Mesenchymal stem cell (in vitro differentiated cells and primary cell): ENCODE measurements around the gene TMEM238.

Experiments
- DNase-seq: peaks from one replicate; pipeline ENCODE4 v3.0.0-alpha.2; 2013
- H2AFZ ChIP-seq: one replicate; pipeline ENCODE4 v1.6.1; 2013; ENCODE audit warnings: low read depth, mild to moderate bottlenecking, control low read depth, inconsistent platforms, low read length, moderate library complexity
- H2AK5ac ChIP-seq: 2 replicates; pipeline ENCODE4 v1.6.1; 2013; ENCODE audit warnings: low read length, moderate library complexity, mild to moderate bottlenecking, inconsistent platforms; ENCODE audit not compliant: severe bottlenecking
- H2BK120ac ChIP-seq: one replicate; pipeline ENCODE4 v1.6.1; 2013; ENCODE audit warnings: low read depth, mild to moderate bottlenecking, inconsistent platforms, low read length, moderate library complexity
- H2BK12ac ChIP-seq, 2 experiments: one replicate each; pipeline ENCODE4 v1.6.1; 2013; ENCODE audit warnings: inconsistent platforms in 2 of 2, low read length in 2 of 2, mild to moderate bottlenecking in 2 of 2, moderate library complexity in 2 of 2, control low read depth in 1 of 2
- H2BK15ac ChIP-seq: one replicate; pipeline ENCODE4 v1.6.1; 2013; ENCODE audit warnings: mild to moderate bottlenecking, low read depth, inconsistent platforms; ENCODE audit not compliant: poor library complexity, severe bottlenecking
- H2BK5ac ChIP-seq: 2 replicates; pipeline ENCODE4 v1.6.1; 2013; ENCODE audit warnings: low read depth, mild to moderate bottlenecking, low read length, control low read depth, inconsistent platforms; ENCODE audit not compliant: poor library complexity, severe bottlenecking
- H3K14ac ChIP-seq, 2 experiments: one replicate each; pipeline ENCODE4 v1.6.1; 2013; ENCODE audit warnings: inconsistent platforms in 2 of 2, low read length in 2 of 2, control low read depth in 1 of 2, mild to moderate bottlenecking in 1 of 2, moderate library complexity in 1 of 2
- H3K18ac ChIP-seq, 2 experiments: one replicate each; pipeline ENCODE4 v1.6.1; 2013; ENCODE audit warnings: inconsistent platforms in 2 of 2, low read length in 2 of 2, control low read depth in 1 of 2, low read depth in 1 of 2, mild to moderate bottlenecking in 1 of 2
- H3K23ac ChIP-seq, 2 experiments: one replicate each; pipeline ENCODE4 v1.6.1; 2013; ENCODE audit warnings: inconsistent platforms in 2 of 2, low read length in 2 of 2, mild to moderate bottlenecking in 2 of 2, moderate library complexity in 2 of 2, control low read depth in 1 of 2
- H3K27ac ChIP-seq: 2 replicates; pipeline ENCODE4 v1.5.1; 2013; ENCODE audit warnings: mild to moderate bottlenecking, moderate library complexity, low read length, control low read depth, inconsistent platforms; ENCODE audit not compliant: poor library complexity, severe bottlenecking
- H3K27me3 ChIP-seq, 2 experiments: 2 replicates each; pipeline versions ENCODE4 v1.6.1 to v1.7.0; 2013; ENCODE audit warnings: low read length in 2 of 2, mild to moderate bottlenecking in 2 of 2, moderate library complexity in 2 of 2, control low read depth in 1 of 2, inconsistent platforms in 1 of 2; ENCODE audit not compliant: control insufficient read depth in 1 of 2, insufficient read depth in 1 of 2
- H3K36me3 ChIP-seq, 2 experiments: 2 replicates each; pipeline versions ENCODE4 v1.6.1 to v1.7.0; 2013; ENCODE audit warnings: low read length in 2 of 2, control low read depth in 1 of 2, inconsistent platforms in 1 of 2, low read depth in 1 of 2, mild to moderate bottlenecking in 1 of 2; ENCODE audit not compliant: insufficient read depth in 2 of 2, control insufficient read depth in 1 of 2
- H3K4ac ChIP-seq, 2 experiments: one replicate each; pipeline ENCODE4 v1.6.1; 2013; ENCODE audit warnings: inconsistent platforms in 2 of 2, low read length in 2 of 2, mild to moderate bottlenecking in 2 of 2, moderate library complexity in 2 of 2, control low read depth in 1 of 2, low read depth in 1 of 2
- H3K4me1 ChIP-seq: 2 replicates; pipeline ENCODE4 v1.6.1; 2013; ENCODE audit warnings: low read depth, low read length, control low read depth; ENCODE audit not compliant: control insufficient read depth, insufficient read depth
- H3K4me2 ChIP-seq: 2 replicates; pipeline ENCODE4 v1.6.1; 2013; ENCODE audit warnings: low read length, mild to moderate bottlenecking, inconsistent platforms; ENCODE audit not compliant: poor library complexity, severe bottlenecking
- H3K4me3 ChIP-seq, 2 experiments: 2 replicates each; pipeline versions ENCODE4 v1.5.1 to v1.7.0; 2013; ENCODE audit warnings: low read length in 2 of 2, mild to moderate bottlenecking in 2 of 2, control low read depth in 1 of 2, low read depth in 1 of 2; ENCODE audit not compliant: insufficient read depth in 1 of 2
- H3K79me1 ChIP-seq: replicated peaks from 2 replicates; pipeline ENCODE4 v1.6.1; 2013; ENCODE audit warnings: mild to moderate bottlenecking, control low read depth, low read length, inconsistent platforms; ENCODE audit not compliant: poor library complexity, severe bottlenecking
- H3K9ac ChIP-seq: 2 replicates; pipeline ENCODE4 v1.7.0; 2013; ENCODE audit warnings: mild to moderate bottlenecking, low read length, moderate library complexity
- H3K9me3 ChIP-seq: 2 replicates; pipeline ENCODE4 v1.7.0; 2013; ENCODE audit warnings: mild to moderate bottlenecking, low read length; ENCODE audit not compliant: control insufficient read depth
- H4K8ac ChIP-seq: one replicate; pipeline ENCODE4 v1.6.1; 2013; ENCODE audit warnings: inconsistent platforms, mild to moderate bottlenecking, low read length, moderate library complexity
- H4K91ac ChIP-seq: one replicate; pipeline ENCODE4 v1.6.1; 2013; ENCODE audit warnings: mild to moderate bottlenecking, low read length, inconsistent platforms
- WGBS: methylation state at CpG from one replicate; pipeline ENCODE4 v1.1.7; 2013; ENCODE audit warnings: mixed read lengths; 5-methylcytosine and 5-hydroxymethylcytosine counted together

Gene TMEM238

DNA sequence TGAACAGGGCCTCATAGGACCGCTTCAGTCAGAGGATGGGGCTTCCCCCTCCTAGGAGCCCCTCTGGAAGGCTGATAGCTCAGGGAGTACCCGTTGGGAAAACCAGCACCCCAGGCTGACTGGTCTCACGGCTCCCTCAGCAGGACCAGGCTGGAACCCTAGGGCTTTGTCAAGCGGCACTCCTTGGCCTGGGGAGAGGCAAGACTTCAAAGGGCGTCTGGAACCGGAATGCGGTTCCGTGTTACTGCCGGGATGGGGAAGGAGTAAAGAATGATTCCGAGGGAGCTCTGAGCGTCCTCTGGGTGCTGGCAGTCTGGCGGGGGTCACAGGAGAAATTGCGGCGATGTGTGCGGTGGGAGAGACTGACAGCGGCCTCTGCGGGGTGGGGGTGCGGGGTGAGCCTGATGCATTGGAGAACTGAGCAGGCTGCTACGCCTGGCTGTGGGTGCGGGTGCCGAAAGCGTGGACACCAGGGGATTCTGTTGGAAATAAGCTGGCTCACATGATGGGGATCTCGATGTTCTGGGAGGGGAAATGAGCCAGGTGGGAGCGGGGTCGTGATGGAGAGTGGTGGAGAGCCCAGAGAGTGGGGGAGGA, 31.4 kb downstream of the TMEM238 start:
- Histone ChIP-seq H2BK120ac (no peak overlapping the region), H4K91ac (no peak overlapping the region), H3K27ac (no peak overlapping the region), H2BK15ac (peak overlapping the region; percentile 6), H3K4me3 (no peak overlapping the region), H3K27me3 (peaks cover 49 to 66% of the 10 kb centered on the region in 2 experiments), H3K14ac (no peak overlapping the region), H2AFZ (no peak overlapping the region), H3K4me1 (peaks cover 29% of the 10 kb centered on the region), H3K9ac (no peak overlapping the region), H3K4me2 (no peak overlapping the region), H3K36me3 (peaks cover 0 to 6% of the 10 kb centered on the region in 2 experiments), H3K18ac (no peak overlapping the region), H4K8ac (no peak overlapping the region), H2BK5ac (no peak overlapping the region), H3K23ac (no peak overlapping the region), H3K4ac (no peak overlapping the region), H2BK12ac (no peak overlapping the region), H2AK5ac (no peak overlapping the region), H3K79me1 (no peaks in the 10 kb centered on the region), H3K9me3 (no peaks in the 10 kb centered on the region)
- DNase-seq: no peak
- 81% methylated on average over 25 of the region's 25 CpGs for WGBS

DNA sequence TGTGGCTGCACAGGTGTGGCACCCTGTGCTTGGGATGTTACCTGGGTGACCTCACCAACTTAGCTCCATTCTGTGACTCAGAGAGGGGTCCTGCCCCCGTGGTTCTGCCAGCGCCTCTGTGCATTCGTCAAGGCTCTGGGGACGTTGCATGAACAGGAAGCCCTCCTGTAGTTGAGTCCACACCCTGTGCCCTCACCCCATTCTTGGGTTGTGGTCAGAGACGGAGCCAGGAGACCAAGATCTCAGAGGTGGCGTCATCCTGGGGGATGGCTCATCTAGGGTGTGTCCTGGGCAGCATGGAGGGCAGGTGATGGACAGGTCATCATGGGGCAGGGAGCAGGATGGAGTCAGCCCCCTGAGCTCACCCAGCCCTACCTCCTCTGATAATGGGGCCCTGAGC, 32.1 kb downstream of the TMEM238 start:
- Histone ChIP-seq H2AFZ (no peak overlapping the region), H2BK15ac (no peak overlapping the region), H2BK120ac (no peak overlapping the region), H3K4me2 (no peak overlapping the region), H3K18ac (peak overlapping the region in 1 of 2 experiments; percentile 11), H3K14ac (no peak overlapping the region), H3K4me1 (peaks cover 29% of the 10 kb centered on the region), H4K8ac (no peak overlapping the region), H3K27ac (no peak overlapping the region), H3K27me3 (peaks cover 44 to 61% of the 10 kb centered on the region in 2 experiments), H4K91ac (no peak overlapping the region), H2BK5ac (no peak overlapping the region), H3K9me3 (no peaks in the 10 kb centered on the region), H2BK12ac (no peak overlapping the region), H3K23ac (no peak overlapping the region), H3K4me3 (no peak overlapping the region), H2AK5ac (no peak overlapping the region), H3K79me1 (no peaks in the 10 kb centered on the region), H3K9ac (no peak overlapping the region), H3K4ac (no peak overlapping the region), H3K36me3 (peaks cover 0 to 12% of the 10 kb centered on the region in 2 experiments)
- 87% methylated on average over 5 of the region's 6 CpGs for WGBS
- DNase-seq: no peak

DNA sequence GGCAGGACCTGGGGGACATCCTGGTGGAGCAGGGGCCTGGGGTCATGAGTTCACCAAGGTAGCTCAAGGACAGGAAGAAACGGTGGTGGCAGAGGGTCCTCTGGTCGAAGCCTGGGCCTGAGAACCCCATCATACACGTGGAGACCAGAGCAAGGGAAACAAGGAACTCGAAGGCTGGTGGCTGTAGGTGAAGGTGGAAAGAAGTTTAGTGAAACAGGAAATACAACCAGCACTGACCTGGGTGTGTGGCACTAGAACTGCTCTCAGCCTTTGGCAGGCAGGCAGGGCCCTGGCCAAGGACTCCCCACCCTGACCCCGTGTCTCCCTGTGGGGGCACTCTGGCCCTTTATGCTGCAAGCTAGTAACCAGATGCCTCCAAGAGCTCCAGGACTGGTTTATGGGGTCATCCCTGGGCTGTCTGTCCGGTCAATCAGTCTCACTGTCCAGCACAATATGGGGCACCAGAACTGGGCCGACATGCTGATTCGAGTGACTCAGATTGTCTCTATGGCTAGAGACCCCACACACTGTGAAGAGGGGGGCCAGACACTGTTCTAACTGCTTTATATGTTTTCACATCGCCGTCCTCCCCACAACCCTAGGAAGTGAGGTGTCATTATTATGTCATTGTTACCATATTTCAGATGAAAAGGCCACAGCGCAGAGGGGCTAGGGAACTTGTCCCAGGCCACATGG, 33.3 kb downstream of the TMEM238 start:
- H3K27me3 ChIP-seq: peaks cover 36 to 49% of the 10 kb centered on the region in 2 experiments
- no peak for DNase-seq
- H2BK15ac ChIP-seq: no peak overlapping the region

DNA sequence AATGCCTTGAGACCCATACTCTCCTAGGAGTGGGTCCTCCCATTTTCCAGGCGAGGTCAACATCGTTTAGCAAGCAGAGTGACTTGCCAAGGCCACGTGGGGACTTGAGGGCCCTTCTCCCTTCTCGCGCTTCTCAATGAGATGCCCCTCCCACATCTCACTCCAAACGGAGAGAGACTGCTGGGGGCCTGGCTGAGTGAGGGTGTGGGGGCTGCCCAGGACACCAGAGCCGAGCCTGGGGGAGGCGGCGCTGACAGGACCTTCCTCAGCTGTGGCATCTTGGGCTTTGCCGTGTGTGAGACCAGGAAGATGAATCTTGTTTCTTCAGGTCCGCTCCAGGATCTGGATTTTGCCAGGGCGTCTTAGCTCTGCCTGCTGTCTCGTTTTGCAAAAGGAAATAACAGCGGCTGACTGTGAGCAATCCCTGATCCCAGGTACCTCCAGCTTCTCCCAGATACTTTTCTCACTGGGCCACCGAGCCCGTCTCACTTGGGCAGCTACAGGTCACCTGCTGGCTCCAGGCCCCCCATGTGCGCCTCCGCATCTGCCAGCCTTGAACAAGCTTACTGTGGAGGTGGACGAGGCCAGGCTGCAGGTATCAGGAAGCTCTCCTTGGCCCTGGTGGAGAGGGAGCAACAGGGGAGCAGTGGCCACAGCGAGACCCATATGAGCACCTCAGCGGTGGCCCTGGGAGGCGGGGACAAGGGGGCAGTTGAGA, 35.6 kb downstream of the TMEM238 start:
- no peak overlapping the region for H2BK12ac ChIP-seq
- H3K79me1 ChIP-seq: no peaks in the 10 kb centered on the region
- DNase-seq: no peak
- H2AK5ac ChIP-seq: no peak overlapping the region
- 41% methylated on average over 19 of the region's 22 CpGs for WGBS
- no peak overlapping the region for H4K8ac ChIP-seq
- no peak overlapping the region for H2BK15ac ChIP-seq
- H3K4me2 ChIP-seq: no peak overlapping the region
- H3K36me3 ChIP-seq: peaks cover 4 to 45% of the 10 kb centered on the region in 2 experiments
- H3K9ac ChIP-seq: no peak overlapping the region
- H3K4me1 ChIP-seq: peaks cover 31% of the 10 kb centered on the region
- H3K9me3 ChIP-seq: no peaks in the 10 kb centered on the region
- H3K4ac ChIP-seq: no peak overlapping the region
- H4K91ac ChIP-seq: peak overlapping the region; percentile 27
- H3K27me3 ChIP-seq: peaks cover 23 to 33% of the 10 kb centered on the region in 2 experiments
- no peak overlapping the region for H2AFZ ChIP-seq
- H2BK120ac ChIP-seq: peak overlapping the region; percentile 7
- H2BK5ac ChIP-seq: no peak overlapping the region
- H3K27ac ChIP-seq: no peak overlapping the region
- no peak overlapping the region for H3K4me3 ChIP-seq
- H3K14ac ChIP-seq: no peak overlapping the region
- H3K18ac ChIP-seq: no peak overlapping the region
- no peak overlapping the region for H3K23ac ChIP-seq

More for the DNA sequence above, 33.3 kb downstream of the TMEM238 start:
- H3K4me1 ChIP-seq: peaks cover 32% of the 10 kb centered on the region
- no peak overlapping the region for H2BK12ac ChIP-seq
- H2BK120ac ChIP-seq: no peak overlapping the region
- H2AK5ac ChIP-seq: no peak overlapping the region
- H4K91ac ChIP-seq: no peak overlapping the region
- no peak overlapping the region for H3K4me3 ChIP-seq
- H3K18ac ChIP-seq: no peak overlapping the region
- H3K14ac ChIP-seq: no peak overlapping the region
- 81% methylated on average over 11 of the region's 11 CpGs for WGBS
- no peak overlapping the region for H3K9ac ChIP-seq
- H3K4me2 ChIP-seq: no peak overlapping the region
- no peaks in the 10 kb centered on the region for H3K9me3 ChIP-seq
- H3K23ac ChIP-seq: no peak overlapping the region
- H3K36me3 ChIP-seq: peaks cover 0 to 25% of the 10 kb centered on the region in 2 experiments
- H3K27ac ChIP-seq: no peak overlapping the region
- no peaks in the 10 kb centered on the region for H3K79me1 ChIP-seq
- no peak overlapping the region for H2AFZ ChIP-seq
- H2BK5ac ChIP-seq: no peak overlapping the region
- no peak overlapping the region for H4K8ac ChIP-seq
- no peak overlapping the region for H3K4ac ChIP-seq
